HG03108 (cell line): Measurements from ENCODE around the gene NAA40.

Source experiments
- ATAC-seq: cut with Tn5 transposase; IDR thresholded peaks from one replicate; pipeline ENCODE4 v1.9.1; 2021; ENCODE audit warnings: moderate library complexity; ENCODE audit not compliant: unreplicated experiment

The NAA40 gene

GRCh38 chr11:63985812-63986155 lies 47.0 kb downstream of the NAA40 start:
- no peak for ATAC-seq

DNA sequence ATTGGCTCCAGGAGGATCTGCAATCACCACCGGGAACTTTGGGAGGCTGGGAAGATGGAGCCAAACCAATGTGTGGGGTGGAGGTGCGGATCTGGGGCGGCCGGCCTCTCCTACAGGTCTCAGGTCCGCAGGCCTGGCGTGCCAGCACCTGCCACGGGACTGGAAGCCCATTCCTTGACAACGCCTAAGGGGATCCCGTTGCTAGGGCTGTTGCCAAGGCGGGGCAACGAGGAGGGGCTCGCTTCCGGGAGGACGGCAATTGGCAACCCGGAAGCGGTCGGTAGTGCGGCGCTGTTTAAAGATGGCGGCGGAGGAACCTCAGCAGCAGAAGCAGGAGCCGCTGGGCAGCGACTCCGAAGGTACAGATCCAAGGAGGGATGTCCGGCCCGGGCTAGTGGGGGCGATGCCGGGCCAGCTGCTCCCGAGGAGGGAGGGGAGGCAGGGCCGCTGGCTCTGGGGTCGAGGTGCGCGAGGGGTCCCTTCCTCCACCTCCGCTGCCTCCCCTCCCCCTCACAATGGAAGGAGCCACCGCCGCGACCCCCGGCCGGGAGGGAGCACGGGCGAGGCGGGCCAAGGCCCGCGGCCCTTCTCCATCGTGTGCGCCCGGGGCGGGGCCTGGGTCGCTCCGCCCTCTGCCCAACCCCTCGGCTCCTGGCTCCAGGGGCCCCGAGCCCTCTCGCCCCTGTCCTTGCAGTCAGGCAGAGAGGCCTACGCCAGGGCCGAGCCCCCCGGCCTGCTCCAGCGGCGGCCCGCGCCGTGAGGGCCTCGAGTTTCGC lies 47.5 kb downstream of the NAA40 start, which contains the start of gene OTUB1:
TSS of gene OTUB1 (plus strand) at position 283 of the 776 bp plus-strand sequence. CDS start at position 302, 19 bp downstream.
- ATAC-seq, result peak; percentile 87

DNA sequence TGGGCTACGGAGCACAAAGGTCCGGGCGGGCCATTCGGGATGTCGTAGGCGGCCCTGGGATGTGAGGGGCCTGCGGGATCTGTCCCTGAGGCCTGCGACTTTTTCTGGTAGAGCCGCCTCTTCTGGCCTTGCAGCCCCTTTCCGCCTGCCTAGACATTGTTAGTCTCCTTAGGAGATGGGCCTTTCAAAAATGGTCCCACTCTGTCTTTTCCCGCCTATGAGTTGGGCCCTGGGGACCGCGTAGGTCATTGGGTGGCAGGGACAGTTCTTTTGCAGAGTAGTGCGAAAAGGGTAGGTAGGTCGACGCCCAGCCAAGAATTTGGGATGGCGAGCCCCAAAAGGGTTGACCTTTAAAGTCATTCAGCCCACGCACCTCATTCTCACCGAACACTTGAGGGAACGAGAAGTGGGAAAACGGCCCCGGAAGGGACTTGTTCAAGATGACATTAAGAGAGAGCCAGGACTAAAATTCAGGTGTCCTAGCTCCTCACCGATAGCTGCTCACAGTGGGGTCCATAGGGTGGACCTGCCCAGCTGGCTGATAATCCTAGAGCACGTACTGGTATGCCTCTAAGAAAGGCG lies 48.2 kb downstream of the NAA40 start:
- ATAC-seq, result no peak

DNA sequence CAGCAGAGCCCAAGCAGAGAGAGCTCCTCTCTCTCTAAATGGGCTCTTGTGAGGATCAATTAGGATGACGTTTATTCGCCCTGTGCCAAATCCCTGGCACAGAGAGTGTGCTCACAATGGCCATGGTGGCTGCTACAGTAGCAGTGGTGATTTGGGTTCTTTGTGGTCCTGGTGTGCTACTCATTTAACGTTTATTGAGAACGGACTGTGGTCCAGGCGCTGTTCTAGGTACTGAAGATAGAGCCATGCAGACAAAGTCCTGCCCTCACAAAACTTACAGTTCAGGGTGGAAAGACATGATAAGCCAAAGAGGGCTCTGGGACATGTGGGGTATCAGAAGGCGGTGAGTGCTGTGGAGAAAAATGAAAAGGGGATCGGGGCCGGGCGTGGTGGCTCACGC lies 52.8 kb downstream of the NAA40 start:
- ATAC-seq, result no peak

- no peak for ATAC-seq
These were observed 54.3 kb downstream of the NAA40 start for GRCh38 chr11:63993100-63993499.

GRCh38 chr11:63993993-63994392 lies 55.2 kb downstream of the NAA40 start:
- no peak for ATAC-seq

GRCh38 chr11:63996512-63996911 lies 57.7 kb downstream of the NAA40 start:
- ATAC-seq, result no peak

- no peak for ATAC-seq
These were observed 58.4 kb downstream of the NAA40 start for GRCh38 chr11:63997104-63997700.

DNA sequence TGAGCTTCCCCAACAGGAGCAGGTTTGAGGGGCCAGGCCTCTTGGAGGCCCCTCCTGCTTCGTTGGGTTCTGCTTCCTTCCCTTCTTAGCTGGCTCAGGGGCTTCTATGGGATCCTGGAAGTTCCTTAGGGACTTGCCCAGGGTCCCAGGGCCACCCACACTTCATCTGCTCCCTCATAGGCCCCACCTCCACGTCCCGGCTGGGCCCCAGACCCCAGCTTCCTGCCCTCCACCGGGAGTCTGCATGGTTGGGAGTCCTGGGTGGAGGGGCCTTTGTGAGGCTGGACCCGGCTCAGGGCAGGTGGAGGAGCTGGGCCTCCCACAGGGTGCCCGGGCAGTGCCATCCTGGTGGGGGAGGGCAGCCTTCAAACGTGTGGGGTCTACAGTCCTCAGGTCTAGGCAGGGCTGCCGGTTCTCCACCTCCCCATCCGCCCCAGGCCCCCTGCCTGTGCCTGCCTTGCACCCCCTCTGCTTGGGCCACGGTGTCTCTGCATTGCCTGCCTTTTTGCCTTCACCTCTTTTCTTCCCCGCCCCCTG lies 59.1 kb downstream of the NAA40 start:
- no peak for ATAC-seq

- no peak for ATAC-seq
These were observed 60.0 kb downstream of the NAA40 start for GRCh38 chr11:63998558-63999348.

DNA sequence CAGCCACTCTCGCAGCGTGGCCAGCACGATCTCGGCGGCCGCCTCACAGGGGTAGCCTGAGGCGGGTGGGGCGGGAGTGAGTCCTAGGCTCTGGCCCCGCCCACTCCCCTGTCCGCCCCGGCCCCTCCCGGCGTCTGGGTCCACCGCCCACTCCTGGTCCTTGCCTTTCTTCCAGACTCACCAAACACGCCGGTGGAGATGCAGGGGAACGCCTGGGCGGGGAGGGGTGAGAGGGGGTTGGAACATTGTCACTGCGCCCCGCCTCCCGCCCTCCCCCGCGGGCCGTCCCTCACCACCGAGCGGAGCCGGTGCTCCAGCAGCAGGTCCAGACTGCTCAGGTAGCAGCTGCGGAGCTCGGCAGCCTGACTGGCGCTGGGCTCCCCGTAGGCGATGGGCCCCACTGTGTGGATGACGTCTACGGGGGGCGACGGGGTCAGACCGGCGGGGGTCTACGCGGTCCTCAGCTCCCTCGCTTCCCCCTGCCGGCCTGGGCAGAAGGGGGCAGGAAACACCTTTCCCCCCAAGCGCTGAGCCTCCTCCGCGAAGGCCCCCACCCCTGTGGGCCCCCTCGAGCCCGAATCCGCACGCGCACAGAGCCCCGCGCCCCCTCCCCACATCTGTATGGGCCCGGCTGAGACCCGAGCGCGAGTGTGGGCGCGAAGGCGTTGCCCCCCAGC lies 60.7 kb downstream of the NAA40 start:
- ATAC-seq, result no peak

- ATAC-seq, result peak; percentile 45
These were observed 61.4 kb downstream of the NAA40 start for GRCh38 chr11:64000026-64000739.

DNA sequence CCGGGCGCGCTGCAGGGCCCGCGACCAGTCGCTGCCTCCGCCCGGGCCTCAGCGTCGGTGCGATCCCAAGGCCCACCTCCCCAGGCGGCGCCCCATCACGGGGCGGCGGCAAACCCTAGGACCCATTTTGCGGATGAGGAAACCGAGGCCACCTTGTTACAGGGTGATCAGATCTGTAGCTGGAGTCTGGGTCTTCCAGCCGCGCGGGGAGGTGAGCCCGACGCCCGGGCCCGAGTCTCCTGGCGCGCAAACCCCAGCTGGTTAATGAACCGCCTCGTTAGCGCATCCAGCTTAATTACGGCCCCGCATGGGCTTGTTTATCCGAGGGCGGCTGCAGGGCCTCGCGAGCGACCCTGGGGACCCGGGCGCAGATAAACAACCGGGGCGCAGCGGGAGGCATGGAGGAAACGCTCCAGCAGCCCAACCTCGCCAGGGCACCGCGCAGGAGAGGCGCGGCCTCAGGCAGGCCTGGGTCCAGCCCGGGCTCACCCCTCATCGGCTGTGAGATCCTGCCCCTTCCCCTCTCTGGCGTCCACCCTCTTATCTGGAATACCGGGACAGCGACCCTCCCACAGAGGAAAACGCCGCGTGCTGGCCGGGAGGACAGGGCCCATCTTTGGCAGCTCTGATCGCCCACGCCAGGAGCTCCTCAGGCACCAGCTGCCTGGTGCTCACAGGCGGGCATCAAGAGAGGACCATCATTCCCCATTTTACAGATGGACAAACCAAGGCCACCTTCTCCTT lies 62.1 kb downstream of the NAA40 start:
- no peak for ATAC-seq

GRCh38 chr11:64001484-64002420 lies 63.0 kb downstream of the NAA40 start:
- ATAC-seq, result no peak

GRCh38 chr11:64003807-64004589 lies 65.2 kb downstream of the NAA40 start:
- ATAC-seq, result no peak

DNA sequence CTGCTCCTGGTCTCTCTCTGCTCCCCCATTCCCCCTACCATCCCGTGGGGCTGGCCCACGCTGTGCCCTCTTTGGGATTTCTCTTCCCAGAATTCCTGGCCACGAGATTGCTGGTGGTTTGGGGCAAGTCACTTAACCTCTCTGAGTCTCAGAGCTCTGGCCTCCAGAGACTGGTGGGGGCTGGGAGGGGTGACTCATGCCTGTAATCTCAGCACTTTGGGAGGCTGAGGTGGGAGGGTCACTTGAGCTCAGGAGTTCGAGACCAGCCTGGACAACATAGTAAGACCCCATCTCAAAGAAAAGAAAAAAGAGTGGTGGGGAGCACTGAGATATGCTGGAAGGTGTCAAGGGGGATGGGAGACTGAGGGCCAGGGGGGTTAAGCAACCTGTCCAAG lies 65.8 kb downstream of the NAA40 start:
- ATAC-seq, result no peak

- no peak for ATAC-seq
These were observed 66.9 kb downstream of the NAA40 start for GRCh38 chr11:64005691-64006090.
